K562 (cell line): ENCODE data around the gene CCZ1B. TPM values are rescaled to one million over a fixed set of nuclear protein-coding genes. Genes with fewer than 3 reads are reported as not detected.

Experiments
- ATAC-seq: fragments of 200-7000 bp; cut with Tn5 transposase; 3 replicates; pipeline ENCODE4 v1.9.1; 2020; ENCODE audit warnings: moderate library complexity
- BruUV-seq: library from RNA; stranded (reverse); fragments of 400-500 nt; replicated peaks from 2 replicates; lab custom pipeline; 2021; lab: Mats Ljungman, UMichigan
- CTCF ChIA-PET: fragments of 300-600 bp; formaldehyde crosslinking; extraction: SDS; loops from one replicate; lab custom pipeline; 2021; ENCODE audit warnings: low intra/inter-chr PET ratio; lab: Yijun Ruan, JAX
- POLR2A ChIA-PET: fragments of 300-600, 350-650 bp; sonication (Branson Sonifier 250); formaldehyde crosslinking; extraction: SDS; loops from one replicate; lab custom pipeline; 2021; ENCODE audit warnings: antibody characterized with exemption, inconsistent platforms; lab: Yijun Ruan, JAX
- DNase-seq, 4 experiments: peaks; one replicate each; pipeline versions ENCODE4 v3.0.0 to v3.0.0-alpha.2; 2011 to 2018; ENCODE audit warnings: low spot score in 3 of 4, mixed read lengths in 3 of 4; ENCODE audit errors: extremely low read depth in 1 of 4
- FAIRE-seq: peaks from 2 replicates; lab custom pipeline; 2011; peaks lifted over from hg19 to GRCh38; lab: Jason Lieb, UNC
- H2AFZ ChIP-seq: 2 replicates; pipeline ENCODE4 v1.6.0; 2011; ENCODE audit warnings: low read depth, low read length, control low read depth, inconsistent platforms
- H3K27ac ChIP-seq: fragments of 200-600 bp; 3 replicates; pipeline ENCODE4 v1.8.0; 2011; ENCODE audit warnings: low read depth, mild to moderate bottlenecking, control low read depth, inconsistent platforms, low read length, moderate library complexity, mixed read lengths; ENCODE audit errors: extremely low read depth
- H3K27me3 ChIP-seq, 2 experiments: fragments of 300-600 bp in 1 of 2; 2 replicates in 1 of 2; 3 replicates in 1 of 2; pipeline versions ENCODE4 v1.6.0 to v1.8.0; 2011; ENCODE audit warnings: inconsistent platforms in 2 of 2, low read length in 2 of 2, mild to moderate bottlenecking in 1 of 2, mixed read lengths in 1 of 2, moderate library complexity in 1 of 2; ENCODE audit not compliant: control insufficient read depth in 2 of 2, insufficient read depth in 2 of 2
- H3K36me3 ChIP-seq: fragments of 300-600 bp; 3 replicates; pipeline ENCODE4 v1.8.0; 2011; ENCODE audit warnings: mild to moderate bottlenecking, low read length, inconsistent platforms; ENCODE audit not compliant: control insufficient read depth, insufficient read depth
- H3K4me1 ChIP-seq, 2 experiments: fragments of 200-600 bp in 1 of 2; replicated peaks in 1 of 2; 2 replicates in 1 of 2; 3 replicates in 1 of 2; pipeline versions ENCODE4 v1.5.1 to v1.8.0; 2011; ENCODE audit warnings: inconsistent platforms in 2 of 2, low read length in 2 of 2, mild to moderate bottlenecking in 1 of 2, mixed read lengths in 1 of 2, moderate library complexity in 1 of 2; ENCODE audit not compliant: control insufficient read depth in 2 of 2, insufficient read depth in 2 of 2
- H3K4me2 ChIP-seq: 2 replicates; pipeline ENCODE4 v1.6.1; 2011; ENCODE audit warnings: low read length, control low read depth, inconsistent platforms, mixed read lengths; ENCODE audit not compliant: insufficient read depth
- H3K4me3 ChIP-seq: fragments of 200-600 bp; sonication (generic), shearing (Covaris generic); 2 replicates; pipeline ENCODE4 v1.5.1; 2016; ENCODE audit warnings: control low read depth, inconsistent platforms
- H3K79me2 ChIP-seq: fragments of 200-600 bp; 3 replicates; pipeline ENCODE4 v1.8.0; 2011; ENCODE audit warnings: low read length, inconsistent platforms; ENCODE audit not compliant: control insufficient read depth, insufficient read depth
- H3K9ac ChIP-seq, 2 experiments: 2 replicates each; pipeline versions ENCODE4 v1.6.0 to v1.6.1; 2011; ENCODE audit warnings: low read depth in 2 of 2, low read length in 2 of 2, control low read depth in 1 of 2, inconsistent platforms in 1 of 2, mild to moderate bottlenecking in 1 of 2, mixed read lengths in 1 of 2; ENCODE audit not compliant: insufficient read depth in 1 of 2
- H3K9me1 ChIP-seq: one replicate; pipeline ENCODE4 v1.6.0; 2011; ENCODE audit warnings: inconsistent platforms, mild to moderate bottlenecking, low read length, moderate library complexity; ENCODE audit not compliant: control insufficient read depth, insufficient read depth
- H3K9me3 ChIP-seq: replicated peaks from 2 replicates; pipeline ENCODE4 v1.5.1; 2011; ENCODE audit warnings: low read depth, low read length, inconsistent platforms; ENCODE audit not compliant: control insufficient read depth, insufficient read depth
- H4K20me1 ChIP-seq: replicated peaks from 2 replicates; pipeline ENCODE4 v1.6.1; 2011; ENCODE audit warnings: low read length, inconsistent platforms, mixed read lengths; ENCODE audit not compliant: control insufficient read depth, insufficient read depth
- ARID1B ChIP-seq: fragments of 450-650 bp; IDR thresholded peaks from 2 replicates; pipeline ENCODE4 v1.6.1; 2016; ENCODE audit warnings: antibody characterized with exemption, mild to moderate bottlenecking, inconsistent platforms
- BMI1 ChIP-seq: fragments of 150-350 bp; IDR thresholded peaks from 2 replicates; pipeline ENCODE4 v1.6.1; 2014; ENCODE audit warnings: low read length
- CBX2 ChIP-seq: fragments of 200-600 bp; sonication (generic); IDR thresholded peaks from one replicate; pipeline ENCODE4 v1.6.1; 2012; ENCODE audit warnings: mild to moderate bottlenecking, low read length, inconsistent platforms; ENCODE audit not compliant: insufficient read depth, poor library complexity, severe bottlenecking
- FOXJ2 ChIP-seq: fragments of 200-800 bp; sonication (Bioruptor generic); IDR thresholded peaks from 2 replicates; pipeline ENCODE4 v1.6.1; 2016; ENCODE audit warnings: missing genetic modification characterization, missing compliant biosample characterization
- FOXJ3 ChIP-seq: sonication (generic); formaldehyde crosslinking; IDR thresholded peaks from 2 replicates; pipeline ENCODE4 v1.4.0; 2020; ENCODE audit warnings: mild to moderate bottlenecking, missing genetic modification reagents
- GABPB1 ChIP-seq: sonication (generic); formaldehyde crosslinking; IDR thresholded peaks from 2 replicates; pipeline ENCODE4 v1.8.0; 2022; ENCODE audit warnings: mild to moderate bottlenecking, missing genetic modification reagents
- SAP30 ChIP-seq: fragments of 200-600 bp; sonication (generic); IDR thresholded peaks from 2 replicates; pipeline ENCODE4 v1.6.1; 2012; ENCODE audit warnings: borderline replicate concordance, low read depth, mild to moderate bottlenecking, moderate library complexity, low read length, control low read depth, inconsistent platforms; ENCODE audit not compliant: insufficient read depth, poor library complexity, severe bottlenecking
- ZBTB17 ChIP-seq: fragments of 450-650 bp; formaldehyde crosslinking; IDR thresholded peaks from 2 replicates; pipeline ENCODE4 v1.4.0; 2020; ENCODE audit warnings: mild to moderate bottlenecking
- ZNF507 ChIP-seq: conservative IDR thresholded peaks from 2 replicates; pipeline ENCODE4 v1.6.1; 2017; ENCODE audit warnings: missing genetic modification characterization, missing compliant biosample characterization
- WGBS: fragments of 100-300 bp; shearing (Covaris generic); methylation state at CpG from one replicate; pipeline ENCODE4 v1.1.6; 2016; ENCODE audit warnings: low coverage, mixed read lengths; ENCODE audit not compliant: insufficient coverage; ENCODE audit errors: missing lambda C conversion rate; 5-methylcytosine and 5-hydroxymethylcytosine counted together
- in situ Hi-C: fragments of 300-500 bp; cut with MboI; formaldehyde crosslinking; loops from 4 replicates; pipeline ENCODE4 v1.15.0; 2018; ENCODE audit warnings: inconsistent platforms, mixed read lengths
- intact Hi-C: fragments of 100-400 bp; cut with micrococcal nuclease; formaldehyde crosslinking; loops from 2 replicates; pipeline ENCODE4 v1.14.2; 2022
- polyA plus RNA-seq, 8 experiments: library from polyadenylated mRNA; depleted of rRNA in 4 of 8; stranded (reverse) in 5 of 8; unstranded in 3 of 8; fragments of >200 nt; fragmentation: Nextera tagmentation in 2 of 8; fragmentation: Illumina TruSeq in 1 of 8; extraction: Ambion mirVana in 2 of 8; extraction: Trizol in 1 of 8; gene quantifications; 2 replicates each; pipeline versions ENCODE4 v1.2.1 to v1.2.3, GENCODE V29; 2011 to 2014; ENCODE audit warnings: inconsistent platforms in 1 of 8, missing spikeins in 1 of 8
- total RNA-seq, 7 experiments: library from RNA; depleted of rRNA in 6 of 7; stranded (reverse); fragments of >200 nt in 6 of 7; fragmentation: Illumina TruSeq in 2 of 7; extraction: Trizol in 2 of 7; gene quantifications; 2 replicates each; pipeline versions ENCODE4 v1.2.1 to v1.2.3, GENCODE V29; 2011 to 2021; ENCODE audit warnings: low replicate concordance in 1 of 7
- TF ChIP-seq, protein P1 (sequence below): fragments of 450-650 bp; IDR thresholded peaks from 2 replicates; pipeline ENCODE4 v1.6.1; 2017; ENCODE audit warnings: antibody characterized with exemption
- TF ChIP-seq, protein P2 (sequence below): fragments of 200-800 bp; sonication (Bioruptor generic); IDR thresholded peaks from 2 replicates; pipeline ENCODE4 v1.6.1; 2016; ENCODE audit warnings: missing genetic modification characterization, missing compliant biosample characterization
- TF ChIP-seq, protein P3 (sequence below), 3 experiments: IDR thresholded peaks in 2 of 3; conservative IDR thresholded peaks in 1 of 3; 2 replicates each; pipeline ENCODE4 v1.5.1; 2011 to 2012; ENCODE audit warnings: low read length in 3 of 3, mild to moderate bottlenecking in 3 of 3, control low read depth in 2 of 3, improper control_type of control experiment in 1 of 3, inconsistent platforms in 1 of 3, low read depth in 1 of 3, mixed read lengths in 1 of 3, moderate library complexity in 1 of 3; ENCODE audit not compliant: insufficient read depth in 2 of 3

Gene CCZ1B
- total and polyA plus RNA-seq, 9 of the 15 experiments (the other 6 are each of a cell fraction or from before 2014, with no cell fraction given), result 8.1 to 78.5 (median 36.8) TPM

DNA sequence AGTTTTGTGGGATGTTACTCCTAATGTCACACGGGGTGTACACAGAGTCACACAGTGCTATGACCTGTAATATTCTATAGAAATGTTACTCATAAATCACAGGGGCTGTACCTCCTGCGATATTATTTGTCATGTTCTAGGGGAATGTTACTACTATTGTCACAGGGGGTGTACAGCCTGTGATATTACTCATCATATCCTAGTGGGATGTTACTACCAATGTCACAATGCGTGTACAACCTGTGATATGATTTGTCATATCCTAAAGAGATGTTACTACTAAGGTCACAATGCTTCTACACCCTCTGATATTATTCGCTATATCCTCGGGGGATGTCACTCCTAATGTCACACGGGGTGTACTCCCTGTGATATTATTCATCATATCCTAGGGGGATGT is 7.6 kb upstream of the CCZ1B start:
- Histone ChIP-seq H3K4me2 (no peak overlapping the region), H3K36me3 (no peaks in the 10 kb centered on the region), H3K9me1 (no peaks in the 10 kb centered on the region), H3K4me1 (no peaks in the 10 kb centered on the region), H3K79me2 (no peaks in the 10 kb centered on the region), H2AFZ (no peak overlapping the region), H3K4me3 (no peak overlapping the region), H3K27me3 (peaks cover 9 to 42% of the 10 kb centered on the region in 2 experiments), H4K20me1 (no peaks in the 10 kb centered on the region), H3K27ac (no peak overlapping the region; the same call in 2 of the 3 replicates), H3K9ac (no peak overlapping the region), H3K9me3 (no peaks in the 10 kb centered on the region)
- ATAC-seq (no peak), DNase-seq (no peak), FAIRE-seq (no peak)
- WGBS, result 0% methylated on average over 6 of the region's 6 CpGs
- in situ Hi-C loops (no loop called here), intact Hi-C loops (no loop called here)
- BruUV-seq, result no TSS peak
- ChIA-PET POLR2A (no interaction called here), CTCF (no interaction called here)
- TF ChIP-seq FOXJ3 (CRISPR knock-in tag) (no peak), ARID1B (no peak), ZBTB17 (CRISPR knock-in tag) (no peak), BMI1 (no peak), FOXJ2 (tag) (no peak), SAP30 (no peak), GABPB1 (CRISPR knock-in tag) (no peak), CBX2 (no peak), ZNF507 (no peak)
- TF ChIP-seq, protein P1, sequence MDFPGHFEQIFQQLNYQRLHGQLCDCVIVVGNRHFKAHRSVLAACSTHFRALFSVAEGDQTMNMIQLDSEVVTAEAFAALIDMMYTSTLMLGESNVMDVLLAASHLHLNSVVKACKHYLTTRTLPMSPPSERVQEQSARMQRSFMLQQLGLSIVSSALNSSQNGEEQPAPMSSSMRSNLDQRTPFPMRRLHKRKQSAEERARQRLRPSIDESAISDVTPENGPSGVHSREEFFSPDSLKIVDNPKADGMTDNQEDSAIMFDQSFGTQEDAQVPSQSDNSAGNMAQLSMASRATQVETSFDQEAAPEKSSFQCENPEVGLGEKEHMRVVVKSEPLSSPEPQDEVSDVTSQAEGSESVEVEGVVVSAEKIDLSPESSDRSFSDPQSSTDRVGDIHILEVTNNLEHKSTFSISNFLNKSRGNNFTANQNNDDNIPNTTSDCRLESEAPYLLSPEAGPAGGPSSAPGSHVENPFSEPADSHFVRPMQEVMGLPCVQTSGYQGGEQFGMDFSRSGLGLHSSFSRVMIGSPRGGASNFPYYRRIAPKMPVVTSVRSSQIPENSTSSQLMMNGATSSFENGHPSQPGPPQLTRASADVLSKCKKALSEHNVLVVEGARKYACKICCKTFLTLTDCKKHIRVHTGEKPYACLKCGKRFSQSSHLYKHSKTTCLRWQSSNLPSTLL, result no peak
- TF ChIP-seq, protein P2, sequence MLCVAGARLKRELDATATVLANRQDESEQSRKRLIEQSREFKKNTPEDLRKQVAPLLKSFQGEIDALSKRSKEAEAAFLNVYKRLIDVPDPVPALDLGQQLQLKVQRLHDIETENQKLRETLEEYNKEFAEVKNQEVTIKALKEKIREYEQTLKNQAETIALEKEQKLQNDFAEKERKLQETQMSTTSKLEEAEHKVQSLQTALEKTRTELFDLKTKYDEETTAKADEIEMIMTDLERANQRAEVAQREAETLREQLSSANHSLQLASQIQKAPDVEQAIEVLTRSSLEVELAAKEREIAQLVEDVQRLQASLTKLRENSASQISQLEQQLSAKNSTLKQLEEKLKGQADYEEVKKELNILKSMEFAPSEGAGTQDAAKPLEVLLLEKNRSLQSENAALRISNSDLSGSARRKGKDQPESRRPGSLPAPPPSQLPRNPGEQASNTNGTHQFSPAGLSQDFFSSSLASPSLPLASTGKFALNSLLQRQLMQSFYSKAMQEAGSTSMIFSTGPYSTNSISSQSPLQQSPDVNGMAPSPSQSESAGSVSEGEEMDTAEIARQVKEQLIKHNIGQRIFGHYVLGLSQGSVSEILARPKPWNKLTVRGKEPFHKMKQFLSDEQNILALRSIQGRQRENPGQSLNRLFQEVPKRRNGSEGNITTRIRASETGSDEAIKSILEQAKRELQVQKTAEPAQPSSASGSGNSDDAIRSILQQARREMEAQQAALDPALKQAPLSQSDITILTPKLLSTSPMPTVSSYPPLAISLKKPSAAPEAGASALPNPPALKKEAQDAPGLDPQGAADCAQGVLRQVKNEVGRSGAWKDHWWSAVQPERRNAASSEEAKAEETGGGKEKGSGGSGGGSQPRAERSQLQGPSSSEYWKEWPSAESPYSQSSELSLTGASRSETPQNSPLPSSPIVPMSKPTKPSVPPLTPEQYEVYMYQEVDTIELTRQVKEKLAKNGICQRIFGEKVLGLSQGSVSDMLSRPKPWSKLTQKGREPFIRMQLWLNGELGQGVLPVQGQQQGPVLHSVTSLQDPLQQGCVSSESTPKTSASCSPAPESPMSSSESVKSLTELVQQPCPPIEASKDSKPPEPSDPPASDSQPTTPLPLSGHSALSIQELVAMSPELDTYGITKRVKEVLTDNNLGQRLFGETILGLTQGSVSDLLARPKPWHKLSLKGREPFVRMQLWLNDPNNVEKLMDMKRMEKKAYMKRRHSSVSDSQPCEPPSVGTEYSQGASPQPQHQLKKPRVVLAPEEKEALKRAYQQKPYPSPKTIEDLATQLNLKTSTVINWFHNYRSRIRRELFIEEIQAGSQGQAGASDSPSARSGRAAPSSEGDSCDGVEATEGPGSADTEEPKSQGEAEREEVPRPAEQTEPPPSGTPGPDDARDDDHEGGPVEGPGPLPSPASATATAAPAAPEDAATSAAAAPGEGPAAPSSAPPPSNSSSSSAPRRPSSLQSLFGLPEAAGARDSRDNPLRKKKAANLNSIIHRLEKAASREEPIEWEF (CRISPR knock-in tag), result no peak
- TF ChIP-seq, protein P3, sequence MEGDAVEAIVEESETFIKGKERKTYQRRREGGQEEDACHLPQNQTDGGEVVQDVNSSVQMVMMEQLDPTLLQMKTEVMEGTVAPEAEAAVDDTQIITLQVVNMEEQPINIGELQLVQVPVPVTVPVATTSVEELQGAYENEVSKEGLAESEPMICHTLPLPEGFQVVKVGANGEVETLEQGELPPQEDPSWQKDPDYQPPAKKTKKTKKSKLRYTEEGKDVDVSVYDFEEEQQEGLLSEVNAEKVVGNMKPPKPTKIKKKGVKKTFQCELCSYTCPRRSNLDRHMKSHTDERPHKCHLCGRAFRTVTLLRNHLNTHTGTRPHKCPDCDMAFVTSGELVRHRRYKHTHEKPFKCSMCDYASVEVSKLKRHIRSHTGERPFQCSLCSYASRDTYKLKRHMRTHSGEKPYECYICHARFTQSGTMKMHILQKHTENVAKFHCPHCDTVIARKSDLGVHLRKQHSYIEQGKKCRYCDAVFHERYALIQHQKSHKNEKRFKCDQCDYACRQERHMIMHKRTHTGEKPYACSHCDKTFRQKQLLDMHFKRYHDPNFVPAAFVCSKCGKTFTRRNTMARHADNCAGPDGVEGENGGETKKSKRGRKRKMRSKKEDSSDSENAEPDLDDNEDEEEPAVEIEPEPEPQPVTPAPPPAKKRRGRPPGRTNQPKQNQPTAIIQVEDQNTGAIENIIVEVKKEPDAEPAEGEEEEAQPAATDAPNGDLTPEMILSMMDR (IDR thresholded peaks at IDR 0.05 in 2 of 3, conservative IDR thresholded peaks at IDR 0.05 in 1 of 3; ENCODE audit: insufficient read depth in 2 of 3, low read depth in 1 of 3, low read length in 3 of 3), result no peak
